GM04503 (cell line): ENCODE data around the gene RPTOR.
"Not testable (repeated sequence)": the region's sequence is repeated elsewhere in the genome, so short reads cannot be mapped to it uniquely, and the experiment has no call there.

Experiments
- DNase-seq: peaks from one replicate; pipeline ENCODE4 v3.0.0-alpha.2; 2012; ENCODE audit warnings: low read depth

The RPTOR gene

GRCh38 chr17:80552523-80552922 is 7.9 kb downstream of the RPTOR start:
- no peak for DNase-seq

DNA sequence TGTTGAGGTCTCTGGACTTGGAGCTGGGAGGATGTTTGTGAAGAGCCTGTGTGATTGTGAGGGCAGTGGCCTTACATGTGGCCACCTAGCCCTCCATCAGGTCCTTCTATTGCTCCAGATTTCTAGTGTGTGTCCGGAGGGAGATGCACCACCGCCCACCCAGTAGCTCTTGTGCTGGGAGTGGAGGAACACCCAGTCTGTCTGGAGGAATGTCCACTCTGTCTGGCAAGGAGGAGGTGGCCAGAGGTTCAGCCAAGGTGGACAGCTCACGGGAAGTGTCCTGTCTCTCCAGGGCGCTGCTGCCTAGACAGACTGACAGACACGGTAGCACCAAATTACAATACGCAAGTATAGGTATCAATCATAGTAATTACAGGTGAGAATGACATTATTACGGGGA is 10.6 kb downstream of the RPTOR start:
- no peak for DNase-seq

GRCh38 chr17:80558046-80558445 is 13.4 kb downstream of the RPTOR start:
- no peak for DNase-seq

DNA sequence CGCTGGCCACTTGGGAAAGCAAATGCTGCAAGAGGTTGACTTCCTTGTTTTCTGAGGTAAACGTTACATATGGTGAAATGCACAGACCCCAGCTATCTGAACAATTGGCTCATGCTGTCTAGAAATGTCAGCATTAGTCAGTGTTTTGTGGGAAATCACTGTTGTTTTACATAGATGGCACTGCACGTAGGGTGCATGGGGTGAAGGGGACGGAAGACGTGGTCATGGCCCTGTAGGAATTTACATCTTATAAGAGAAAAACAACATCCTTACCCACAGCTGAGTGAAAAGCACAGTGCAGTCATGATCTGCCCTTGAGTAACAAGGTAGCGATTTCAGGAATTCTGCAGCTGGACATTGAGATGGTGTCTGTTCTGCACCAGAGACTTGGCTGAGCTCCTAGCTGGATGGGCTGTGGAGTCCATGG is 15.2 kb downstream of the RPTOR start:
- no peak for DNase-seq

GRCh38 chr17:80561541-80562114 is 17.0 kb downstream of the RPTOR start:
- no peak for DNase-seq

- DNase-seq: no peak
These were observed 19.9 kb downstream of the RPTOR start for GRCh38 chr17:80564545-80564944.

- DNase-seq: no peak
These were observed 20.9 kb downstream of the RPTOR start for GRCh38 chr17:80565343-80566053.

- no peak for DNase-seq
These were observed 21.4 kb downstream of the RPTOR start for GRCh38 chr17:80566054-80566400.

DNA sequence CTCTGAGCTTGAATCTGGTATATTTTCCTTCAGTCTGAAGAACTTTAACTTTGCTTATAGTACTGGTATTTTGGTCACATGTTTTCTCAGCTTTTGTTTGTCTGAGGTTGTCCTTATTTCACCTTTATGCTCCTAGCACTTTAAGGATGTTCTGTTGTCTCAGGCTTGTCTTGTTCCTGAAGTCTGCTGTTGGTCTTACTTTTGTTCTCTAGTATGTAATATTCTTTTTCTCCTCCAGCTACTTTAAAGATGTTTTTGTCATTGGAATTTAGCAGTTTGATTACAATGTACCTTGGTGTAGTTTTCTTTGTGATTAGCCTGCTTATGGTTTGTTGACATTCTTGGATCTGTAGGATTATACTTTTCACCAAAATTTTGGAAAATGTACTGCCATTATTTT is 23.6 kb downstream of the RPTOR start:
- no peak for DNase-seq

DNA sequence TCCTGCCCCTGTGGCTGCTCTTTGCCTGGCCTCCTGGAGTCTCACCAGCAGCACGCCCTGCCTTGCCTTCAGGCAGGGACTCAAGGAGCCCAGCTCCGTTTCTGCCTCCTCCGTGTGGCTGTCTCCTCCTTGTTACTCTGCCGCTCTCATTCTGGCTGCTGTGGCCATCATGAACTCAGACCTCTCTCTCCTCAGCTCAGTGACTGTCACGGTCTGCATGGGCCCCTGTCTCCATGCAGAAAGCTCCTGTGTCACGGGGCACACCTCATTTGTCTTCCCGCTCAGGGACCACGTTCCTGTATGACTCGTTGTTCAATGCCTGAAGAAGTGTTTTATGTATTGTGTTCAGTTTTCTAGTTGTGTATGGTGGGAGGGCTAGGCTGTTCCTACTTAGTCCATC is 25.3 kb downstream of the RPTOR start:
- no peak for DNase-seq

DNA sequence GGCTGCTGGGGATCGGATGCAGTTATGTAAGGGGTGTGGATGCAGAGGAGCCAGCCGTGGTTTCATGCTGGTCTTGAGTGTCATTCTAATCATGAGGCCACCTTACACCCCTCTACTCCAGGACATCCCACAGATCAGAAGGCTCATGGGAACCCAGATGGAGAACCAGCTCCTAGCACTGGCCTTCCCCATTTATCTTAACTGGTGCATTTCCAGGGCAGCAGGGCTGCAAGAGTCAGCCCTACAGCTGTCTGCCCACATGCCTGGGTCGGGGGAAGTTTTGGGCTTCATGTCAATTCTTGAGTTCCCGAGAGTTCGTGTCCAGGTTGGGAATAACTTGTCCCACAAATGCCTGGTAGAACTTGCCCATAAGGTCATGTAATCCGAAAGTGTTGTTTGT is 29.1 kb downstream of the RPTOR start:
- no peak for DNase-seq

GRCh38 chr17:80574496-80574895 is 29.9 kb downstream of the RPTOR start:
- no peak for DNase-seq

GRCh38 chr17:80575057-80575875 is 30.6 kb downstream of the RPTOR start:
- DNase-seq: no peak

- no peak for DNase-seq
These were observed 33.4 kb downstream of the RPTOR start for GRCh38 chr17:80577876-80578570.

- not testable (repeated sequence) for DNase-seq
These were observed 34.2 kb downstream of the RPTOR start for GRCh38 chr17:80578668-80579388.

- DNase-seq: no peak
These were observed 37.5 kb downstream of the RPTOR start for GRCh38 chr17:80582165-80582564.

- no peak for DNase-seq
These were observed 39.7 kb downstream of the RPTOR start for GRCh38 chr17:80584176-80584905.

DNA sequence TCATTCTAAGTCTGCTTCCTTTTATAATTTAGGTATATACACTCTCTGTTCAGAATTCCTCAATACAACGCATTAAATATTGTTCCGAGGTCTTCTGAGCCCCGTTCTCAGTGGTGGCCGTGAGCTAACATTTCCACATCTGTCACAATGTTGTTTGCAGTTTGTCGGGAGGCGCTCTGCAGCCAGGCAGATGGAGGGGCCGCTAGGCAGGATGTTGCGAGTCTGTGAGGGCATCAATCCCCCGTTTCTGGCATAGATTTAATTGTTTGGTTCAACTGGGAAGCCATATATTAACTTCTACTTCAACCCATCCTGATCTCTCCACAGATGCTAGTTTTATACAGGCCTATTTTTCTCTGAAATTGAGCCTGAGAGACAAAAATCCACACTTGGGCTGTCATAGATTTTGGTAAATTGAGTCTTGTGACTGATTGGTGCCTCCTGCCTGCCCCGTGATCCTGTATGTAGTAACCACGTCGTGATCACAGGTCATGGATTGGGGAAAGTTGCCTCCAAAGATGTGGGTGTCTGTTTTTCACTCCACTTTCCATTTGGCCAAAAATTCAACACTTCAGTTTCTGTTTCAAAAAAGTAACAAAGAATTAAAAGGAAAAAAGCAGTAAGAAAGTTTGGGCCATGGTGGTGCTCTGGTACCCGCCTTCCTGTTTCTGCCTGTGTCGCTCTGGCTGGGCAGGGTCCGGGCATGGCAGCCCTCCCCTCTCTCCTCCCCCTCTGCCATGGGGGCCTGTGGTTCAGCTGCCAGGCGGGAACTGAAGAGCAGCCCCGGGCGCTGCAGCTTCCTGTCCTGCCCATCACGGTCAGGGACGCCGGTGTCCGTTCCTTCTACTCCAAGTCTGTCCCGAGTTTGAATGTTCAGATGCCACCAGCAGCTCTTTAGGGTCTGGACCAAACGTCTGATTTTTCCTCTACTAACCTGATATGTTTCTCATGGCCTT is 41.5 kb downstream of the RPTOR start:
- DNase-seq: no peak

- DNase-seq: no peak
These were observed 42.2 kb downstream of the RPTOR start for GRCh38 chr17:80586846-80587228.

DNA sequence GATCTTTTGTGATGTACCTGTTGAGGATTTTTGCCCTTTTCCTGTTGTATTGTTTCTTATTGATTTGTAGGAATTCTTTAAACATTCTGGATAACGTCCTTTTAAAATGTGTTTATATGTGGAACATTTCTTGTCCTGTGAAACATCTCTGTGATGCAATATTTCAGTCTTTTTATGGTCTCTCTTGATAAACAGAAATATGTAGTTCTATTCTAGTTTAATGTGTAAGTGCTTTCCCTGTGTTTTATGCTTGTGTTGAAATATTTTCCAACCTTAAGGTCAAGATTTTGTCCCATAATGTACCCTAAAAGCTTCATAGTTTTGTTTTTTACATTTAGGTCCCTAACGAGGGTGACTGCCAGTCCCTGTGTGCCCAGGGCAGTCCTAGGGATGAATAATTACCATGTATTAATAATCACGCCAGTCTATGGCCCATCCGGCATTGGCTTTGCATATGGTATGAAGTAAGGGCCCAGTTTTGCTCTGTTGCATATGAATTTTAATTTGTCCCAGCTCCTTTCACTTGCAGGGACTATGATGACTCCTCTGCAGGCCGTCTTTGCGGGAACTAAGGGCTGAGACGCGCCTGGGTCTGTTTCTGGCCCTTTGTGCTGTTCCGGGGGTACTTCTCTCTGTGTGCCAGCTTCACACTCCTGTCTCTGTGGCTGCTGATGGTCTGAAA is 44.2 kb downstream of the RPTOR start:
- no peak for DNase-seq
